ENCODE measurements around the gene HIVEP2.
A peak's percentile ranks its signal among the peaks of the same experiment; 100 is the strongest.

Gene HIVEP2

DNA sequence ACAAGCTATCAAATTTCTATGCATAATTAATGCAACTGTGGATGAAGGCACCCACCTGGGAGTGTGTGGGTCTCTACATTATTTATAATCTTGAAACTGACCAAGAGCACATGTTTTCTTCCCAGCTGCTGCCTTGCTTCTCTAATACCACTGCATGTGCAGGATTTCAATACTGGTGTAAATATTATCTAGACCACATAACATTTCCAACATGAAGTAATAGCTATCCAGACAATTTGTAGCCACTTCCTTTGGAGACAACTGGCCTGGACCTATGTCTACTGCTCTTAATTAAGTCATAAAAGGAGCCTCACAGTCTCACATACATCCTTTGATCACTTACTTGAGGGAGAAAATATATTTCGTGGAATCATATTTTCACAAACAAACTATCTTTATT, 180.7 kb downstream of the HIVEP2 start:
- DNase-seq: no peak

GRCh38 chr6:142763205-142763604, 181.8 kb downstream of the HIVEP2 start:
- DNase-seq: peak; percentile 60

DNA sequence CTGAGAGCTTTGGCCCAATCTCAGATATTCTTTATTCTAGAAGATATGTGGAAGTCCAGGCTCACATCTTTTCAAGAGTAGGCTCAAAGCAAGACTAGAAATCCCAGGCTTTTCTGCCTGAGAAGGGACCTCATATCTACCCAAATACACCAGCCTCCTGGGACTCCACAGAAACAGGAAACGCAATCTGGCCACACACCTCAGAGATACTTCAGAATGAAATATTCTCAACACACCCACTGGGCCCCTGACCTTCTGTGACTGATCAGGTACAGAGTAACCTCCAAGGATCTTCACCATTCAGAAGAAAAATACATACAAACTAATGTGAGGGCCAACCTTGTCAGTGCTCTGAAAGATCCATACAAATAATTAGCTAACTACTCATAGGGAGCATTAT, 183.2 kb downstream of the HIVEP2 start:
- DNase-seq: no peak

DNA sequence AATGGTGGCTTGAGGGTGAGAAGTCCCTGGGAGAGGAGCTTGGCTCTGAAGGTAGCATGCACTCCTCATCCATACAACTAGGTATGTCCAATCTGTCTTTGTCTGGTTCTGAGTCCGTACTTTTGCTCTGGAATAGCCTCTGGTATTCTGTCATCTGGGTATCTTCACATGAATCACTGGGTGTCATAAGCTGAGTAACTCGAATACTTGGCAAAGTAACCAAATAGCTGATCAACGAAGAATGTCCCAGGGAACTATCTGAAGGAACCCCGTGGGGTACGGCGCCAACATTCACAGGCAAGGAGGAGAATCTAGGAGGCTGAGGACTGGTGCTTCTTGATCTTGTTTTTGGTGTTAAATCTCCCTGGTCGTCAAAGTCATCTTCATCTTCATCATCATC, 184.8 kb downstream of the HIVEP2 start:
- peak; percentile 69 for DNase-seq

- DNase-seq: no peak
Observed at GRCh38 chr6:142758629-142759025, 186.3 kb downstream of the HIVEP2 start.

DNA sequence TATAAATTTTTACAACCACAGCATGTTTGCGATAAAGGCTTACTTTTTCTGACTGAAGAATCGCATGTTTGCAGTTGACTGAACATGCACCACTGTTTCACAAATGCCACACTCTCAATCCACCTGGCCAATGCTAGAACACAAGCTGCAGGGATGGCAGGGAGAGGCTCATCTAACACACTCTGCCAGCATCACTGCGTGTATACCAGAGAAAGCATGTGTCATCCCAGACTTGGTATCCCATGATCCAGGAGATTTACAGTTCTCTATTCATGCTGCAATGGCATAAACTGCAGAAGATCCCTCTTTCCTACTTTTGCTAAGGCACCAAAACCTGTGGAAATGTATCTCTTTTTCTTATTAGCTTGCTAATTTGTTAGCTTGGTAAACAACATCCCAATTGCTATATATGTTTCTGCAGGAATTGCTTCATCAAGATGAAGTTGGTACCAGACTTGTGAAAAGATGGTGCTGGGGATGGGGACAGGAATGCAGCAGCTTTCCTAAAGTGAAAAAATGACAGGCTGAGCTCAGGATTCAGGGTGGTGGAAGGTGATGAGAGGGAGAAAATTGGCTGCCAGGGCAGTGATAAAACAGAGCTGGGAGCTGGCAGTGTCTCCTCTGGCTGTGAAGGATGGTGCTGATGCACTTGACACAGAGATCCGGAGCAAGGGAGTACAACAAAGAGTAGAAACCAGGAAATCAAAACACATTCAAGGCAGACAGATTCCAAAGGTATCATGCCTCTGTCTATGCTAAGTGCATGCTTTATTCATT, 186.9 kb downstream of the HIVEP2 start:
- DNase-seq: no peak

DNA sequence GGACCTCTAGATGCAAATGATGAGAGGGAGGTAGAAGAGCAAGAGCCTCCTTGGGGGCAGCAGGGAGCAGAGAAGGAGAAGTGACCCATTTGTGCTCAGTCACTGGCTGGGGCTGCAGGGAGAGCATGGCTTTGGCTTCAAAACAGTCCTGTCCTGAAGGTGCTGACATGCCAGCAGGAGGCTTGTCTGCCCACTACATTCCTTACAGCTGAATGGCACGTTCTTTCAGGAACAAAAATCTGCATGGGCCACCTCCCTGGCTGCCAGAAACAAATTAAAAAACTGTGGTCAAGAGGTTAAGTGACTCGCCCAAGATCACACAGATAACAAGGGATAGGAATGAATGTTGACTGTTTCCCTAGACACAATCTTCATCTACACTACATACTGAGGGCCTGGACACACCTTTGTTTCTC, 188.8 kb downstream of the HIVEP2 start:
- peak; percentile 35 for DNase-seq

- no peak for DNase-seq
Observed at GRCh38 chr6:142753196-142753595, 191.8 kb downstream of the HIVEP2 start.

DNA sequence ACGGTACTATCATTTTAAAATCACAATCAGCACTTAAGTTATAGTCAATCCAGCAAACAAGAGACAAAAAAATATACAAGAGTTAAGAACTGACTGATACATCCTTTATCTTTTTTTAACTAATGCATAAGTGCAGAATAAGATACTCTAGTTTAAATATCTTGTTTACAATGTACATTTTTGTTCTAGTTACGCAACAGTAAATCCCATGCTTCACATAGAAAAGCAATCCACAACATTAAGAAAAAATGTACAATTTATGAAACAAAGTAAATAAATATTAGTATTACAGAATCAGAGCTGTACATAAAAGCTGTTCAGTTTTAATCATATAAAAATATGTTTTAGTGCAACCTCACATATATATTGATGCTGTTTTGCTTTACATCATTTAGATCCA, 192.6 kb downstream of the HIVEP2 start:
- DNase-seq: peak; percentile 15

- DNase-seq: no peak
Observed at GRCh38 chr6:142751452-142751851, 193.5 kb downstream of the HIVEP2 start.

- DNase-seq: no peak
Observed at GRCh38 chr6:142750998-142751397, 194.0 kb downstream of the HIVEP2 start.

- no peak for DNase-seq
Observed at GRCh38 chr6:142749556-142749955, 195.4 kb downstream of the HIVEP2 start.

GRCh38 chr6:142746524-142746923, 198.5 kb downstream of the HIVEP2 start:
- DNase-seq: peak; percentile 36

- peak; percentile 65 for DNase-seq
Observed at GRCh38 chr6:142744836-142745235, 200.1 kb downstream of the HIVEP2 start.

GRCh38 chr6:142740449-142740848, 204.5 kb downstream of the HIVEP2 start:
- DNase-seq: peak; percentile 30

DNA sequence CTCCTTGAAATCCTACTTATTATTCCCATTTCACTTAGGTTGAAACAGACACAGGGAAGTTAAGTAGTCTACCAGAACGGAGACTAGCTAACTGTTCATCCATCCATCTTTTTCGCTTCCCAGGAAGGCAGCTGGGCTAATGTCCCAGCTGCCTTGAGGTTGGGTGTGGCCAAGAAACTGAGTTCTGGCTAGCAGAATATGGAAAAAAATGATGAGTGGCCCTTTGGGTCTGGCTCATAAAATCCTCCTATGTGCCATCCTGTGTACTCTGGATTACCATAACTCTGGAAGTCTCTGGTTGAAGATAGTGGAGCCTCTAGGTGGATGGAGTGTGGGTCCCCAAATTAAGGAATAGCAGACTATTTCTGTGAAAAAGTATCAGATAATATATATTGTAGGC, 206.2 kb downstream of the HIVEP2 start:
- DNase-seq: no peak

- no peak for DNase-seq
Observed at GRCh38 chr6:142738035-142738396, 207.0 kb downstream of the HIVEP2 start.

DNA sequence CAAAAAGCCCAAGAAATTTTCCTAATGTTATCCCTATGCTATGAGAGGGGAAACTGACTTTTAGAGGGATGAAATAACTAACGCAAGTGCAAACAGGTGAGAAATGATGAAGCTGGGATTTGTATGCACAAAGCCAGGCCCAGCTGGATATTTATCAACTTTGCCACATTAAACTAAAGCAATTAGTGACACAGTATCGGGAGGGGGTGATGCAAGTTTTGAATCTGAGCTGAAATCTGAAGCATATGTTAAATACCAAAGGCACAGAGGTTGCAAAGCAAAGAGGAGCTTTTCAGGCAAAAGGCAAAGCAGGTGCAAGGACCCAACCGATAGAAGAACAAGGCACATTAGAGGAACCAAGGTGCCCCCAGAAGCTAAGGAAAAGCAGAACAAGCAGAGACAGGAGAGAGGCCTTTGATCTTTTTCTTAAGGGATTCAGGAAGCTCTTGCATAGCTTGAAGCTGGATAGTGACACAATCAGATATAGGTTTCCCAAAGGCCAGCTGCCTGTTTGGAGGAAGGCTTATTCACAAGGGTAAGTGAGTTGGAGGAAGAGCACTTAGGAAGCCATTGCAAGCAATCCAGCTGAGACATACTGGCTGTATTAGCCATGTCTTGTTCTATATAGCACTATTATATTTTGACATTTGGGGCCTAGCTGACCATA, 207.5 kb downstream of the HIVEP2 start:
- DNase-seq: peak; percentile 36

DNA sequence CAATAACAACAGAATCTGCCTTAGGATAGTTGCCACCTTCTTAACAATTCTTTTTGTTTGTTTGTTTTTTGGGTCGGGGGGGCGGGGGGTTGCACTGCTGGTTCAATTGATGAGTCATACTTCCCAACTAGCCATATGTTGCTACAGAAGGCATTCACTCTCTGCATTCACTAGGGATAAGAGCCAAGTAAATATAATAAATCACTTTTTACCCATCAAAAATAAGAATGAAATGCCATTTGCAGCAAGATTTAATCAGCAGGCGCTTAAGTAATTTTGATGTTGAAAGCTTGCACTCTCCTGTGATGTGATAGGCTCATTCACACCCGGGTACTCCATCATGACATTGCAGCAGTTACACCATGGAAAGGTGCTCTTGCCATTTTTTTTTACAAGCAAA, 209.8 kb downstream of the HIVEP2 start:
- peak; percentile 14 for DNase-seq

GRCh38 chr6:142732790-142733189, 212.2 kb downstream of the HIVEP2 start:
- DNase-seq: no peak

GRCh38 chr6:142731611-142732010, 213.4 kb downstream of the HIVEP2 start:
- DNase-seq: no peak

DNA sequence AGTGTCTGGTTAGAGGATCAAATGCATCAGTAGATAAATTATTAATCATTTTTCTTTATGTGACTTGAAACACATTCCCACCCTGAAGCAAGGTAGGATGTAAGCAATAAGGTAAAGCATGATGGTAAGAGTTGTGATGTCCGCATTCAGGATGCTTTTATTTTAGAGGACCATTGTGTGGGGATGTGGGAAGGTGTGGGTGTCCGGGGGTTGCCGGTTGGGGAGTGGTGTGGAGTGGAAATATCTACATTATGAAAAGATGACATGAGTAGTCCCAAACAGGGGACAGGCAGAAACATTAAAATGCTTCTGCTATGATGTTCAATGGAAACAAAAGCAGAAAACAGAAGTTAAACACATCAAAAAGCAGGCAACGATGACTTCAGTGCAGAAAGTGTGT, 215.4 kb downstream of the HIVEP2 start:
- DNase-seq: no peak

- no peak for DNase-seq
Observed at GRCh38 chr6:142728910-142729481, 216.0 kb downstream of the HIVEP2 start.

DNA sequence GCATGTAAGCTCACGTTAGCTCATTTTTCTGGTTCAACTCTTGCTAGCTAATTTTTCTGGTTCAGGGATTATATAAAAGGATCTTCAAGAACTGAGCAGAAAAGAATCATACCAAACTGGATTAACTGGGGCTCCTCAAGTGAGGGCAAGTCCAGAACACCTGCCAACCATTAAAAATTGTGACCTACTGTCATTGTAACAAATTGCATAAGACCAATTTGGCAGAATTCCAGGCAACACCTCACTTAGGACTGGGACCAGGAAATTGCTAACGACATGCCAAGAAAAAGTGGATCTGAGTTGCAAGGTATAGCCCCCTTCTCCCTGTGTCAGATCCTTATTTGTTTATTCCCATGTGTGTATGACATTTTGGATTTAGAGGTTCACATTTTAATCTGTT, 216.6 kb downstream of the HIVEP2 start:
- no peak for DNase-seq
